OCI-LY3 (cell line): Measurements from ENCODE around the gene LZTFL1.

Source experiments
- H2AFZ ChIP-seq: fragments of 200-600, 300-600 bp; shearing (Covaris generic); 2 replicates; pipeline ENCODE4 v1.6.0; 2014; ENCODE audit warnings: antibody characterized with exemption, low read depth, low read length
- H3K27ac ChIP-seq: fragments of 200-600, 300-600 bp; sonication (generic); 2 replicates; pipeline ENCODE4 v1.5.1; 2014; ENCODE audit warnings: mild to moderate bottlenecking, low read length, moderate library complexity, mixed read lengths
- H3K27me3 ChIP-seq: fragments of 200-600, 300-600 bp; sonication (generic); 2 replicates; pipeline ENCODE4 v1.6.1; 2014; ENCODE audit warnings: low read depth, low read length, mixed read lengths
- H3K36me3 ChIP-seq: fragments of 200-600, 300-600 bp; sonication (generic); replicated peaks from 2 replicates; pipeline ENCODE3; 2014; ENCODE audit warnings: low read depth, low read length, mixed read lengths
- H3K4me1 ChIP-seq: fragments of 300-600, 200-600 bp; sonication (generic); 2 replicates; pipeline ENCODE4 v1.6.1; 2014; ENCODE audit warnings: low read length, mixed read lengths
- H3K4me2 ChIP-seq: fragments of 200-600, 300-600 bp; sonication (generic); 2 replicates; pipeline ENCODE4 v1.6.1; 2014; ENCODE audit warnings: low read length, mixed read lengths
- H3K4me3 ChIP-seq: fragments of 300-600, 200-600 bp; sonication (generic); 2 replicates; pipeline ENCODE4 v1.5.1; 2014; ENCODE audit warnings: antibody characterized with exemption, mild to moderate bottlenecking, low read length, moderate library complexity
- H3K79me2 ChIP-seq: fragments of 300-600, 200-600 bp; shearing (Covaris generic); 2 replicates; pipeline ENCODE4 v1.6.1; 2014; ENCODE audit warnings: mild to moderate bottlenecking, low read length, mixed read lengths
- H3K9ac ChIP-seq: fragments of 300-600, 200-600 bp; shearing (Covaris generic); 2 replicates; pipeline ENCODE4 v1.6.0; 2014; ENCODE audit warnings: mild to moderate bottlenecking, low read length, moderate library complexity
- H3K9me3 ChIP-seq: fragments of 200-600, 300-600 bp; shearing (Covaris generic); 2 replicates; pipeline ENCODE4 v1.6.1; 2014; ENCODE audit warnings: low read length, mixed read lengths; ENCODE audit not compliant: insufficient read depth
- H4K20me1 ChIP-seq: fragments of 200-600, 300-600 bp; sonication (generic); 2 replicates; pipeline ENCODE4 v1.6.1; 2016; ENCODE audit warnings: low read length, mixed read lengths; ENCODE audit not compliant: insufficient read depth
- EZH2phosphoT487 ChIP-seq: fragments of 200-600 bp; shearing (Covaris generic); IDR thresholded peaks from 2 replicates; pipeline ENCODE4 v1.6.1; 2018; ENCODE audit warnings: antibody characterized with exemption, mixed run types, low read depth
- TF ChIP-seq, protein P1 (sequence below): fragments of 200-600, 300-600 bp; sonication (generic); IDR thresholded peaks from 2 replicates; pipeline ENCODE4 v1.5.1; 2014; ENCODE audit warnings: antibody characterized with exemption, low read length, low read depth

The LZTFL1 gene

DNA sequence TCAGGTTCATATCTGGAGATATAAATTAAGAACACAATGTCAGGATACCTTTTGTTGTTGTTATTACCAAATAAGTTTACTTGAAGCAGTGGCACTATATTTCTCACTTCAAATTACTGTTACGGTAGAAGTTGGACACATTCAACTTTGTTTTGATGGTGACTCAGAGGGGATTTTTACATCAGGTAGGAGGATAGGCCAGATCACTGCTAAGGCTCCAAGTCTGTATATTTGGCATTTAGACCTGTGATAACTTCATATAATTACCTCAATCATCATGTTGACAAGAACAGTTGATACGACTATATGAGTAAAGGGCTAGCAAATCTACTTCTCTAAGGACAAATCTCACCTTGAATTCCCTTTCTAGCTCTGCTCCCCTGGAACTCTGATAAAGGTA lies 15.6 kb downstream of the LZTFL1 start:
- Histone ChIP-seq H3K4me3 (no peak overlapping the region), H3K4me2 (no peak overlapping the region), H3K36me3 (no peaks in the 10 kb centered on the region), H2AFZ (no peak overlapping the region), H3K9ac (no peak overlapping the region), H3K9me3 (no peaks in the 10 kb centered on the region), H3K27ac (no peak overlapping the region), H4K20me1 (no peaks in the 10 kb centered on the region), H3K27me3 (no peaks in the 10 kb centered on the region), H3K79me2 (no peaks in the 10 kb centered on the region), H3K4me1 (no peaks in the 10 kb centered on the region)
- TF ChIP-seq, protein P1, sequence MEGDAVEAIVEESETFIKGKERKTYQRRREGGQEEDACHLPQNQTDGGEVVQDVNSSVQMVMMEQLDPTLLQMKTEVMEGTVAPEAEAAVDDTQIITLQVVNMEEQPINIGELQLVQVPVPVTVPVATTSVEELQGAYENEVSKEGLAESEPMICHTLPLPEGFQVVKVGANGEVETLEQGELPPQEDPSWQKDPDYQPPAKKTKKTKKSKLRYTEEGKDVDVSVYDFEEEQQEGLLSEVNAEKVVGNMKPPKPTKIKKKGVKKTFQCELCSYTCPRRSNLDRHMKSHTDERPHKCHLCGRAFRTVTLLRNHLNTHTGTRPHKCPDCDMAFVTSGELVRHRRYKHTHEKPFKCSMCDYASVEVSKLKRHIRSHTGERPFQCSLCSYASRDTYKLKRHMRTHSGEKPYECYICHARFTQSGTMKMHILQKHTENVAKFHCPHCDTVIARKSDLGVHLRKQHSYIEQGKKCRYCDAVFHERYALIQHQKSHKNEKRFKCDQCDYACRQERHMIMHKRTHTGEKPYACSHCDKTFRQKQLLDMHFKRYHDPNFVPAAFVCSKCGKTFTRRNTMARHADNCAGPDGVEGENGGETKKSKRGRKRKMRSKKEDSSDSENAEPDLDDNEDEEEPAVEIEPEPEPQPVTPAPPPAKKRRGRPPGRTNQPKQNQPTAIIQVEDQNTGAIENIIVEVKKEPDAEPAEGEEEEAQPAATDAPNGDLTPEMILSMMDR, result no peak
- TF ChIP-seq EZH2phosphoT487, result no peak

- Histone ChIP-seq H3K27ac (no peak overlapping the region), H3K79me2 (no peaks in the 10 kb centered on the region), H4K20me1 (no peaks in the 10 kb centered on the region), H3K4me1 (no peaks in the 10 kb centered on the region), H2AFZ (no peak overlapping the region), H3K36me3 (no peaks in the 10 kb centered on the region), H3K4me2 (no peak overlapping the region), H3K9ac (no peak overlapping the region), H3K27me3 (no peaks in the 10 kb centered on the region), H3K4me3 (no peak overlapping the region), H3K9me3 (0 out of 2 replicates have a peak, but pooled peaks cover 3% of the 10 kb centered on the region)
- TF ChIP-seq, protein P1, result no peak
- no peak for TF ChIP-seq EZH2phosphoT487
Measured at GRCh38 chr3:45821127-45821526, 20.8 kb downstream of the LZTFL1 start.

DNA sequence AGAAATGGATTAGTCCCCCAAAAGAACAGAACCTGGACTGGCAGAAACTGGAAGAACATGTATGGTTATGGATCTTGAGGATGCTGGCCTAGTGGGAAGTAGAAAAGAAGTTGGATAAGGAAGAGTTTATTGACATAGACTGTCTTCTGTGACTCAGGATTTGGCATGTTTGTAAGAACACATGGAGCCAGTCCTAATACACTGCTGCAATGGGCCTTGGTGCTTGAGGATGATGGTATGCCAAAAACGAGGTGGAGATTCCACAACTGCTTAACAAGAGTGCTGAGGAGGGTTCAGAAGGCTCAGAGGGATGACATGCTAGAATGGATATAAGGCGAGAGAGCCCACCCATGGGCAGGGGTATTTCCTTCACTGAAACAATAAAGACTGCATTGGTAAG lies 22.4 kb downstream of the LZTFL1 start:
- H4K20me1 ChIP-seq, result no peaks in the 10 kb centered on the region
- no peak for TF ChIP-seq EZH2phosphoT487
- TF ChIP-seq, protein P1, result no peak
- no peaks in the 10 kb centered on the region for H3K36me3 ChIP-seq
- H3K9ac ChIP-seq, result no peak overlapping the region
- no peaks in the 10 kb centered on the region for H3K4me1 ChIP-seq
- H3K4me2 ChIP-seq, result no peak overlapping the region
- H3K79me2 ChIP-seq, result no peaks in the 10 kb centered on the region
- H3K27me3 ChIP-seq, result no peaks in the 10 kb centered on the region
- H3K9me3 ChIP-seq, result 0 out of 2 replicates have a peak, but pooled peaks cover 3% of the 10 kb centered on the region
- H2AFZ ChIP-seq, result no peak overlapping the region
- no peak overlapping the region for H3K27ac ChIP-seq
- no peak overlapping the region for H3K4me3 ChIP-seq

DNA sequence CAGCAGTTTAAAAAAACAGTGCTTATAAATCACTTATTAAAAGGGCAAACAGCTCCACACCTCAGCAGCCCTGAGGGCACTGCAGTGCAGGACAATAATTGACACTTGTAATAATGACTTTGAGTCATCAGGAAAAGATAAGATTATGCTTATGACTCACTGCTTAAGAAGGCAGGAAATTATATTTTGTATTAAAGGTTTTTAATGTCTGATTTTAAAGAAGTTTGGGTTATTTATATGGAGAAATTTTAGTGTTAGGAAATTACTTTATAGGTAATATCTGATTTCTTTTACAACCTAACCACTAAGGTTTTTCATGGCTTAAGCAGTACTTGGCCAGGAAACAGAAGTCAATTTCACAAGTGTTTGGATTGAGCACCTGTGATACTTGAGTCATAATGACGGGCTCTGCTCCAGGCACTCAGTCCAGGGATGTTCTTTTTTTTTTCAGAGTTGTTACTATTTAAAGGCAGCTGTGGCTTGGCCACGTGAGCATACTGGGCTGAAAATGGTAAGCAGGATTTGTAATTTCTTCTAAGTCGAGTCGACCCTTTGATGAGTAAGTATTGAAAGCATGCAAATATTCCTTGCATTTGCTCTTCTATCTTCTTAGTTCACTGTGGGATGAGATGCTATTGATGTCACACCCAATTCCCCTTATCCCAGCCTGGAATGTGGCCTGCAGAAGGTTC lies 23.9 kb downstream of the LZTFL1 start:
- TF ChIP-seq, protein P1, result no peak
- TF ChIP-seq EZH2phosphoT487, result no peak
- no peaks in the 10 kb centered on the region for H3K27me3 ChIP-seq
- H3K4me1 ChIP-seq, result no peaks in the 10 kb centered on the region
- H2AFZ ChIP-seq, result no peak overlapping the region
- no peak overlapping the region for H3K27ac ChIP-seq
- 0 out of 2 replicates have a peak, but pooled peaks cover 3% of the 10 kb centered on the region for H3K9me3 ChIP-seq
- H3K9ac ChIP-seq, result no peak overlapping the region
- H3K36me3 ChIP-seq, result no peaks in the 10 kb centered on the region
- H3K4me2 ChIP-seq, result no peak overlapping the region
- no peaks in the 10 kb centered on the region for H3K79me2 ChIP-seq
- no peaks in the 10 kb centered on the region for H4K20me1 ChIP-seq
- no peak overlapping the region for H3K4me3 ChIP-seq
